Measurements from ENCODE around the gene PNMA8A.

GRCh38 chr19:46442808-46443450 is 28.4 kb downstream of the PNMA8A start:
- no peak for TF ChIP-seq POLR2AphosphoS5 (IDR thresholded peaks at IDR 0.05; ENCODE audit: low read depth)
- no peak for TF ChIP-seq CTCF (IDR thresholded peaks at IDR 0.05; ENCODE audit: insufficient read depth, low read length)

All from HL-60 (cell line).